GM23338 (cell line): Measurements from ENCODE around the gene CALR. TPM values are rescaled to one million over a fixed set of nuclear protein-coding genes. Genes with fewer than 3 reads are reported as not detected.
A peak's percentile ranks its signal among the peaks of the same experiment; 100 is the strongest.
"Not testable (repeated sequence)": the region's sequence is repeated elsewhere in the genome, so short reads cannot be mapped to it uniquely, and the experiment has no call there.

ENCODE experiments used
- ATAC-seq: fragments of 200-7000 bp; cut with Tn5 transposase; 3 replicates; pipeline ENCODE4 v1.9.1; 2020
- DNase-seq: peaks from one replicate; pipeline ENCODE4 v3.0.0-alpha.2; 2015; ENCODE audit warnings: low spot score
- H2AFZ ChIP-seq: fragments of 200-600 bp; sonication (generic); 2 replicates; pipeline ENCODE4 v1.8.0; 2016; ENCODE audit warnings: antibody characterized with exemption, mild to moderate bottlenecking, moderate library complexity
- H3F3A ChIP-seq: fragments of 200-600 bp; sonication (generic); replicated peaks from 2 replicates; pipeline ENCODE4 v1.8.0; 2017; ENCODE audit warnings: antibody characterized with exemption, mixed run types, low read depth
- H3K27ac ChIP-seq: fragments of 200-600 bp; sonication (generic); 2 replicates; pipeline ENCODE4 v1.6.1; 2016; ENCODE audit warnings: low read depth
- H3K27me3 ChIP-seq: fragments of 200-600 bp; sonication (generic); 2 replicates; pipeline ENCODE4 v1.8.0; 2016; ENCODE audit warnings: mild to moderate bottlenecking, mixed run types, moderate library complexity; ENCODE audit not compliant: insufficient read depth
- H3K36me3 ChIP-seq: fragments of 200-600 bp; sonication (generic); 2 replicates; pipeline ENCODE4 v1.8.0; 2016; ENCODE audit warnings: mild to moderate bottlenecking; ENCODE audit not compliant: insufficient read depth
- H3K4me1 ChIP-seq: fragments of 200-600 bp; sonication (generic); 2 replicates; pipeline ENCODE4 v1.8.0; 2016; ENCODE audit warnings: mild to moderate bottlenecking, moderate library complexity; ENCODE audit not compliant: insufficient read depth
- H3K4me2 ChIP-seq: fragments of 200-600 bp; sonication (generic); 2 replicates; pipeline ENCODE4 v1.7.1; 2017; ENCODE audit warnings: mixed run types
- H3K4me3 ChIP-seq: fragments of 200-600 bp; sonication (generic); 2 replicates; pipeline ENCODE4 v1.6.1; 2016; ENCODE audit warnings: mixed run types
- H3K79me2 ChIP-seq: fragments of 200-600 bp; sonication (generic); replicated peaks from 2 replicates; pipeline ENCODE4 v1.8.0; 2017; ENCODE audit warnings: mild to moderate bottlenecking; ENCODE audit not compliant: insufficient read depth
- H3K9me2 ChIP-seq: fragments of 200-600 bp; sonication (generic); 2 replicates; pipeline ENCODE4 v1.8.0; 2017; ENCODE audit not compliant: insufficient read depth
- H4K20me1 ChIP-seq: fragments of 200-600 bp; sonication (generic); replicated peaks from 2 replicates; pipeline ENCODE4 v1.8.0; 2017; ENCODE audit warnings: mild to moderate bottlenecking; ENCODE audit not compliant: insufficient read depth
- H3K27ac Mint-ChIP-seq: 2 replicates; pipeline ENCODE4 v1.8.0; 2020; ENCODE audit warnings: inconsistent platforms, mild to moderate bottlenecking, moderate library complexity, mixed read lengths
- H3K27me3 Mint-ChIP-seq: 3 replicates; pipeline ENCODE4 v1.8.0; 2022; ENCODE audit warnings: low read depth, mild to moderate bottlenecking, moderate library complexity, mixed read lengths, inconsistent platforms; ENCODE audit not compliant: insufficient read depth, poor library complexity
- H3K36me3 Mint-ChIP-seq: 3 replicates; pipeline ENCODE4 v1.8.0; 2021; ENCODE audit warnings: low read depth, mild to moderate bottlenecking, inconsistent platforms, moderate library complexity, mixed read lengths
- H3K4me1 Mint-ChIP-seq: 3 replicates; pipeline ENCODE4 v1.8.0; 2020; ENCODE audit warnings: mild to moderate bottlenecking, inconsistent platforms, mixed read lengths
- H3K4me3 Mint-ChIP-seq: 3 replicates; pipeline ENCODE4 v1.8.0; 2021; ENCODE audit warnings: moderate library complexity, mild to moderate bottlenecking, inconsistent platforms, mixed read lengths
- H3K9me3 Mint-ChIP-seq: 3 replicates; pipeline ENCODE4 v1.8.0; 2020; ENCODE audit warnings: moderate library complexity, mild to moderate bottlenecking, inconsistent platforms, mixed read lengths
- JUNB ChIP-seq: IDR thresholded peaks from one replicate; pipeline ENCODE4 v1.6.1; 2016; ENCODE audit warnings: antibody characterized with exemption; ENCODE audit not compliant: unreplicated experiment
- NANOG ChIP-seq: IDR thresholded peaks from 2 replicates; pipeline ENCODE4 v1.6.1; 2016; ENCODE audit warnings: antibody characterized with exemption, borderline replicate concordance
- POLR2AphosphoS5 ChIP-seq: IDR thresholded peaks from 2 replicates; pipeline ENCODE4 v1.6.1; 2016; ENCODE audit warnings: antibody characterized with exemption, low read depth
- polyA plus RNA-seq: library from polyadenylated mRNA; unstranded; fragments of >200 nt; fragmentation: Nextera tagmentation; extraction: Ambion mirVana; gene quantifications from 2 replicates; pipeline ENCODE4 v1.2.1, GENCODE V29; 2016
- total RNA-seq: library from RNA; depleted of rRNA; stranded (reverse); fragments of >200 nt; shearing (Covaris generic); gene quantifications from 2 replicates; pipeline ENCODE4 v1.2.3, GENCODE V29; 2014
- TF ChIP-seq, protein P1 (sequence below): IDR thresholded peaks from one replicate; pipeline ENCODE4 v1.6.1; 2018; ENCODE audit warnings: antibody characterized with exemption; ENCODE audit not compliant: unreplicated experiment
- TF ChIP-seq, protein P2 (sequence below): IDR thresholded peaks from 2 replicates; pipeline ENCODE4 v1.6.1; 2016; ENCODE audit warnings: antibody characterized with exemption
- TF ChIP-seq, protein P3 (sequence below), 2 experiments: fragments of 200-600 bp in 1 of 2; sonication (generic) in 1 of 2; conservative IDR thresholded peaks; 2 replicates each; pipeline versions ENCODE4 v1.5.1 to v1.6.1; 2016 to 2017; ENCODE audit warnings: antibody characterized with exemption in 2 of 2, low read depth in 2 of 2, mild to moderate bottlenecking in 2 of 2, moderate library complexity in 1 of 2

The CALR gene
- total and polyA plus RNA-seq, 2 experiments from 2014 or later: 760 to 1,131 TPM

DNA sequence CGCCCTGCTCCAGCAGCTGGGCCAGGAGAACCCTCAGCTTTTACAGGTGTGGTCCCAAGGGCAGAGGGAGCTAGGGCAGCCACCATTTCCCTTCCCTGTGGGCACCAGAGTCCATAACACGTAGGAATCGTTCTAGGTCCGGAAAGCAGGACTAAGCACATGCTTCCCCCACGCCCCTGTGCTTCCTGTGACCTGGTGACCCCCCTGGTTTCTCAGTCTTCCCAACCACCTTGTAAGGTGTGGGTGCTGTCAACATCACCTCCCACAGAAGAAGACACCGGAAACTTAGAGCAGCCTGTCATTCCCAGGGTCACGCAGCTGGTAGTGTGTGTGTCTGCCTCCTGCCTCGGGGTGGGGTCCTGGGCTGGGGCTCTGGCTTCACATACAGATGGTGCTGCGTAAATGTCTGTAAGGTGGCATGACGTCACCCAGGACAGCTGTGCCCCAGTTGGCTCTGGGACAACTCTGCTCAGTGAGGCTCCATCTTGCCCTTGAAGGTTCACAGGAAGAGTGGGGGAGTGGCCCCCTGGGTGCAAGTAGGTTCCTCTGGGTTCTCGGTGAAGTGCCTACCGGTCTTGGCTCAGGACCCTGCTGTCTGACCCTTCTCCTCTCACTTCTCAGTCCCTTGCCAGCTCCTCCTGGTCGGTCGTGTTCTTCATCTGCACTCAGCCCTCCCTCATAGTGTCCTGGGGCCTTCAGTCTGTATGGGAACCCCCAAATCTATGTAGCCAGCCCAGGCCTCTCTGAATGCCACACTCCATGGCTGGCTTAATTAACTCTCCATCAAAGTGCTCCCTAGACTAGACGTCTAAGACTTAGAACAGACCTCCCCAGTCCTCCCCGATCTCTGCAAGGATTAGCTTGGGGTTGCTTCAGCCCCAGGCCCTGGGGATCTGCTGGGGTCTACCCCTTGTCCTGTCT lies 11.2 kb downstream of the CALR start (continued):
- TF ChIP-seq, protein P1, sequence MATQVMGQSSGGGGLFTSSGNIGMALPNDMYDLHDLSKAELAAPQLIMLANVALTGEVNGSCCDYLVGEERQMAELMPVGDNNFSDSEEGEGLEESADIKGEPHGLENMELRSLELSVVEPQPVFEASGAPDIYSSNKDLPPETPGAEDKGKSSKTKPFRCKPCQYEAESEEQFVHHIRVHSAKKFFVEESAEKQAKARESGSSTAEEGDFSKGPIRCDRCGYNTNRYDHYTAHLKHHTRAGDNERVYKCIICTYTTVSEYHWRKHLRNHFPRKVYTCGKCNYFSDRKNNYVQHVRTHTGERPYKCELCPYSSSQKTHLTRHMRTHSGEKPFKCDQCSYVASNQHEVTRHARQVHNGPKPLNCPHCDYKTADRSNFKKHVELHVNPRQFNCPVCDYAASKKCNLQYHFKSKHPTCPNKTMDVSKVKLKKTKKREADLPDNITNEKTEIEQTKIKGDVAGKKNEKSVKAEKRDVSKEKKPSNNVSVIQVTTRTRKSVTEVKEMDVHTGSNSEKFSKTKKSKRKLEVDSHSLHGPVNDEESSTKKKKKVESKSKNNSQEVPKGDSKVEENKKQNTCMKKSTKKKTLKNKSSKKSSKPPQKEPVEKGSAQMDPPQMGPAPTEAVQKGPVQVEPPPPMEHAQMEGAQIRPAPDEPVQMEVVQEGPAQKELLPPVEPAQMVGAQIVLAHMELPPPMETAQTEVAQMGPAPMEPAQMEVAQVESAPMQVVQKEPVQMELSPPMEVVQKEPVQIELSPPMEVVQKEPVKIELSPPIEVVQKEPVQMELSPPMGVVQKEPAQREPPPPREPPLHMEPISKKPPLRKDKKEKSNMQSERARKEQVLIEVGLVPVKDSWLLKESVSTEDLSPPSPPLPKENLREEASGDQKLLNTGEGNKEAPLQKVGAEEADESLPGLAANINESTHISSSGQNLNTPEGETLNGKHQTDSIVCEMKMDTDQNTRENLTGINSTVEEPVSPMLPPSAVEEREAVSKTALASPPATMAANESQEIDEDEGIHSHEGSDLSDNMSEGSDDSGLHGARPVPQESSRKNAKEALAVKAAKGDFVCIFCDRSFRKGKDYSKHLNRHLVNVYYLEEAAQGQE: no peak
- TF ChIP-seq, protein P2, sequence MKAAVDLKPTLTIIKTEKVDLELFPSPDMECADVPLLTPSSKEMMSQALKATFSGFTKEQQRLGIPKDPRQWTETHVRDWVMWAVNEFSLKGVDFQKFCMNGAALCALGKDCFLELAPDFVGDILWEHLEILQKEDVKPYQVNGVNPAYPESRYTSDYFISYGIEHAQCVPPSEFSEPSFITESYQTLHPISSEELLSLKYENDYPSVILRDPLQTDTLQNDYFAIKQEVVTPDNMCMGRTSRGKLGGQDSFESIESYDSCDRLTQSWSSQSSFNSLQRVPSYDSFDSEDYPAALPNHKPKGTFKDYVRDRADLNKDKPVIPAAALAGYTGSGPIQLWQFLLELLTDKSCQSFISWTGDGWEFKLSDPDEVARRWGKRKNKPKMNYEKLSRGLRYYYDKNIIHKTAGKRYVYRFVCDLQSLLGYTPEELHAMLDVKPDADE: no peak
- no peak for TF ChIP-seq NANOG
- TF ChIP-seq, protein P3, sequence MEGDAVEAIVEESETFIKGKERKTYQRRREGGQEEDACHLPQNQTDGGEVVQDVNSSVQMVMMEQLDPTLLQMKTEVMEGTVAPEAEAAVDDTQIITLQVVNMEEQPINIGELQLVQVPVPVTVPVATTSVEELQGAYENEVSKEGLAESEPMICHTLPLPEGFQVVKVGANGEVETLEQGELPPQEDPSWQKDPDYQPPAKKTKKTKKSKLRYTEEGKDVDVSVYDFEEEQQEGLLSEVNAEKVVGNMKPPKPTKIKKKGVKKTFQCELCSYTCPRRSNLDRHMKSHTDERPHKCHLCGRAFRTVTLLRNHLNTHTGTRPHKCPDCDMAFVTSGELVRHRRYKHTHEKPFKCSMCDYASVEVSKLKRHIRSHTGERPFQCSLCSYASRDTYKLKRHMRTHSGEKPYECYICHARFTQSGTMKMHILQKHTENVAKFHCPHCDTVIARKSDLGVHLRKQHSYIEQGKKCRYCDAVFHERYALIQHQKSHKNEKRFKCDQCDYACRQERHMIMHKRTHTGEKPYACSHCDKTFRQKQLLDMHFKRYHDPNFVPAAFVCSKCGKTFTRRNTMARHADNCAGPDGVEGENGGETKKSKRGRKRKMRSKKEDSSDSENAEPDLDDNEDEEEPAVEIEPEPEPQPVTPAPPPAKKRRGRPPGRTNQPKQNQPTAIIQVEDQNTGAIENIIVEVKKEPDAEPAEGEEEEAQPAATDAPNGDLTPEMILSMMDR (conservative IDR thresholded peaks at IDR 0.05; ENCODE audit: low read depth in 2 of 2): no peak
- TF ChIP-seq POLR2AphosphoS5: no peak
- no peak for TF ChIP-seq JUNB

DNA sequence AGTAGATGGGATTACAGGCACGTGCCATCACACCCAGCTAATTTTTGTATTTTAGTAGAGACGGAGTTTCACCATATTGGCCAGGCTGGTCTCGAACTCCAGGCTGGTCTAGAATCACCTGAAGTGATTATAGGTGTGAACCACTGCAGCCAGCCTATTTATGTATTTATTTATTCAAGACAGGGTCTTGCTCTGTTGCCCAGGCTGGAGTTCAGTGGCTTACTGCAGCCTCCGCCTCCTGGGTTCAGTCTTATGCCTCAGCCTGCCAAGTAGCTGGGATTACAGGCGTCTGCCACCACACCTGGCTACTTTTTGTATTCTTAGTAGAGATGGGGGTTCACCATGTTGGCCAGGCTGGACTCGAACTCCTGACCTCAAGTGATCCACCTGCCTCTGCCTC lies 13.6 kb downstream of the CALR start:
- H3K4me3 ChIP-seq, H3K27me3 ChIP-seq, H3K9me3 Mint-ChIP-seq, H3K4me3 Mint-ChIP-seq, H2AFZ ChIP-seq, DNase-seq, H3K27ac Mint-ChIP-seq, ATAC-seq, H3K9me2 ChIP-seq, H3K4me2 ChIP-seq: not testable (repeated sequence)
- Histone ChIP-seq H3K79me2 (peaks cover 36% of the 10 kb centered on the region), H3K4me1 (peaks cover 24% of the 10 kb centered on the region), H3K36me3 (peaks cover 19% of the 10 kb centered on the region; the same call in 1 of the 2 replicates), H4K20me1 (peaks cover 20% of the 10 kb centered on the region; the same call in 1 of the 2 replicates), H3K27ac (peak overlapping the region; percentile 75), H3F3A (peaks cover 40% of the 10 kb centered on the region)
- H3K4me1 Mint-ChIP-seq: peaks cover 36% of the 10 kb centered on the region
- H3K36me3 Mint-ChIP-seq: peaks cover 82% of the 10 kb centered on the region
- peaks cover 32% of the 10 kb centered on the region for H3K27me3 Mint-ChIP-seq
